ENCODE measurements around the gene FAM110C.

Gene FAM110C, protein sequence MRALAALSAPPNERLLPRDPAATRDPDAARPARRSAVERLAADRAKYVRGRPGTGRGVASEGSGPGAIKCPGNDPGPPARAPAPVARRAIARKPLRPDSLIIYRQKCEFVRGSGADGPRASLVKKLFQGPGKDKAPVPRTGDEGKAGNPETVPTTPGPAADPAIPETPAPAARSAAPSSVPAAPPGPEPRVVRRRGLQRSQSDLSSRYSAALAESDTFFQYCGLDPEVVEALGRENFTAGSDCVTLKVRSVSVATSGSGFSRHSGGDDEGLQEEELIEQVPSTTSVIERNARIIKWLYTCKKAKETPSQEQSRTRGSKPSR

DNA sequence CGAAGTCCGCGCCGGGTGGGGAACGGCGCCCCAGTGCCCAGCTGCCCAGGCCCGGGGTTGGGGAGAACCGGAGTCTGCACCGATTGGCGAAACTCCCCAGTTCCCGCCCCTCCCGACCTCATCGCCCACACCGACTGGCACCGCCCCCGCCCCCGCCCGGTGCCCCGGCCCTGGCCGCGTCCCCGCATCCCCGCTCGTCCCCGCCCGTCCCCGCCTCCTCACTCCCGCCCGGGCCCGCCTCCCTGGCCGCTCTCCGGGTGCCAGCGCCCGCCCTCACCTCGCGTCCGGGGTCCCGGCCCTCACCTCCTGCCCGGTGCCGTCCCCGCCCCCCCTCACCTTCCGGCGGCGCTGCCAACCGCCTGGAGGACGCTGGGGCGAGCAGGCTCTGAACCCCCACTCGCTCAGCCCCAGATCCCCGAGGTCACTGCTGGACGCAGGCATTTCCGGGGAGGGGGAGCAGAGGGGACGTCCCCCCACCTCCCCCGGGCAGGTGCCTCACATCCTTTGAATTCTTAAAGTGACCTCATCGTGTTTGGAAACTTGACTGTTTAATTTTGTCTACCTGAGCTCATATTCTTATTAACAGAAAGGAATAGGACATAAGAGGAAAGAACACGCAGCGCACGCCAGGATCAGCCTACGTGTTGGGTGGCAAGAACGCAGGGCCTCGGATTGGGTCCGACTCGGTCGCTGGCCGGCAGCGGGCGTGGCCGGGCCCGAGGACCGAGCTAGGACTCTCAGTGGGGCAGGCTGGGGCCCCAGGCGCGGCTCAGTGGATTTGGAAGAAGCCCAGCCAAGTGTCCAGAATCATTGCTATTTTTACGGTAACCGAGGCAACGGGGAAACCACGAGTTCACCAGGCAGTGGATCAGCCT, at the start of gene FAM110C:
TSS of gene FAM110C (minus strand) at position 35 of the 875 bp plus-strand sequence. CDS start 120 bp downstream, outside the sequence.
- TF ChIP-seq, protein P1, sequence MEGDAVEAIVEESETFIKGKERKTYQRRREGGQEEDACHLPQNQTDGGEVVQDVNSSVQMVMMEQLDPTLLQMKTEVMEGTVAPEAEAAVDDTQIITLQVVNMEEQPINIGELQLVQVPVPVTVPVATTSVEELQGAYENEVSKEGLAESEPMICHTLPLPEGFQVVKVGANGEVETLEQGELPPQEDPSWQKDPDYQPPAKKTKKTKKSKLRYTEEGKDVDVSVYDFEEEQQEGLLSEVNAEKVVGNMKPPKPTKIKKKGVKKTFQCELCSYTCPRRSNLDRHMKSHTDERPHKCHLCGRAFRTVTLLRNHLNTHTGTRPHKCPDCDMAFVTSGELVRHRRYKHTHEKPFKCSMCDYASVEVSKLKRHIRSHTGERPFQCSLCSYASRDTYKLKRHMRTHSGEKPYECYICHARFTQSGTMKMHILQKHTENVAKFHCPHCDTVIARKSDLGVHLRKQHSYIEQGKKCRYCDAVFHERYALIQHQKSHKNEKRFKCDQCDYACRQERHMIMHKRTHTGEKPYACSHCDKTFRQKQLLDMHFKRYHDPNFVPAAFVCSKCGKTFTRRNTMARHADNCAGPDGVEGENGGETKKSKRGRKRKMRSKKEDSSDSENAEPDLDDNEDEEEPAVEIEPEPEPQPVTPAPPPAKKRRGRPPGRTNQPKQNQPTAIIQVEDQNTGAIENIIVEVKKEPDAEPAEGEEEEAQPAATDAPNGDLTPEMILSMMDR (IDR thresholded peaks at IDR 0.05; ENCODE audit: borderline replicate concordance, control extremely low read depth, extremely low read depth, insufficient read depth, missing control alignments): no peak
- no peak for DNase-seq (ENCODE audit: low spot score)
- in situ Hi-C loops (cut with MboI; ENCODE audit: low sequenced_read_pairs, unreplicated experiment): no loop called here

GRCh38 chr2:92326-92725, 46.0 kb upstream of the FAM110C start:
- in situ Hi-C loops (cut with MboI; ENCODE audit: low sequenced_read_pairs, unreplicated experiment): no loop called here
- TF ChIP-seq, protein P1 (IDR thresholded peaks at IDR 0.05; ENCODE audit: borderline replicate concordance, control extremely low read depth, extremely low read depth, insufficient read depth, missing control alignments): no peak
- DNase-seq (ENCODE audit: low spot score): no peak

DNA sequence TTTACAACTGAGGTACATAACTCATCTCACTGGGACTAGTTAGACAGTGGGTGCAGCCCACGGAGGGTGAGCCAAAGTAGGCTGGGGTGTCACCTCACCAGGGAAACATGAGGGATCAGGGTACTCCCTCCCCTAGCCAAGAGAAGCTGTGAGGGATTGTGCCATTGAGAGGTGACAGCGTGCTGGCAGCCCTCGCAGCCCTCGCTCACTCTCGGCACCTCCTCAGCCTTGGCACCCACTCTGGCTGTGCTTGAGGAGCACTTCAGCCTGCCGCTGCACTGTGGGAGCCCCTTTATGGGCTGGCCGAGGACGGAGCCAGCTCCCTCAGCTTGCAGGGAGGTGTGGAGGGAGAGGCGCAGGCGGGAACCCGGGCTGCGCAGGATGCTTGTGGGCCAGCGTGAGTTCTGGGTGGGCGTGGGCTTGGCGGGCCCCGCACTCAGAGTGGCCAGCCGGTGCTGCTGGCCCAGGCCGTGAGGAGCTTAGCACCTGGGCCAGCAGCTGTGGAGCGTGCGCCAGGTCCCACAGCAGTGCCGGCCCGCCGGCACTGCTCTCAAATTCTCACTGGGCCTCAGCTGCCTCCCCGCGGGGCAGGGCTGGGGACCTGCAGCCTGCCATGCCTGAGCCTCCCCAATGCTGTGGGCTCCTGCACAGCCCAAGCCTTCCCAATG, 44.5 kb upstream of the FAM110C start:
- in situ Hi-C loops (cut with MboI; ENCODE audit: low sequenced_read_pairs, unreplicated experiment): no loop called here
- TF ChIP-seq, protein P1 (IDR thresholded peaks at IDR 0.05; ENCODE audit: borderline replicate concordance, control extremely low read depth, extremely low read depth, insufficient read depth, missing control alignments): no peak
- no peak for DNase-seq (ENCODE audit: low spot score)

- TF ChIP-seq, protein P1 (IDR thresholded peaks at IDR 0.05; ENCODE audit: borderline replicate concordance, control extremely low read depth, extremely low read depth, insufficient read depth, missing control alignments): no peak
- in situ Hi-C loops (cut with MboI; ENCODE audit: low sequenced_read_pairs, unreplicated experiment): no loop called here
- no peak for DNase-seq (ENCODE audit: low spot score)
Observed at GRCh38 chr2:85761-86160, 39.5 kb upstream of the FAM110C start.

DNA sequence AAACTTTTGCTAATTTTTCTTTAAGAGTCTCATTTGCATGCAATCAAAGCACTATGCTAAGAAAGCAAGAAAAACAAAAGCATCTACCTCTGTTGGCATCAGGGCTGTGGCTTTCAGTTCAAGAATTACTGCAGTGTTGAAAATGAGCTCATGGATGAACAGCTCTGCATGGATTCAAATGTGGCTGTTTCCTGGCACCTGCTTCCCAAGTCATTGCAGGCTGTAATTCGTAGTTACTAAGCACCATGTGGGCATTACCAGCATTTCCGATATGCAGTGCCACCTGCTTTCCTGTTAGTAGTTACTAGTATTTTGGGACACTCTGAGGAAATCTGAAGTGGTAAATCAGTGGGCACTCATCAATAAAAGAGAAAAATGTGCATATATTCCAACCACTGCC, 37.8 kb upstream of the FAM110C start:
- TF ChIP-seq, protein P1 (IDR thresholded peaks at IDR 0.05; ENCODE audit: borderline replicate concordance, control extremely low read depth, extremely low read depth, insufficient read depth, missing control alignments): no peak
- in situ Hi-C loops (cut with MboI; ENCODE audit: low sequenced_read_pairs, unreplicated experiment): no loop called here
- DNase-seq (ENCODE audit: low spot score): no peak
